Effector CD4-positive, alpha-beta T cell (primary cell): Measurements from ENCODE around the gene ZNF628.
"Not testable (repeated sequence)": the region's sequence is repeated elsewhere in the genome, so short reads cannot be mapped to it uniquely, and the experiment has no call there.

ENCODE experiments used
- DNase-seq: peaks from one replicate; pipeline ENCODE4 v3.0.0-alpha.2; 2020
- total RNA-seq: gene quantifications from one replicate; lab custom pipeline; 2026; lab: John Stamatoyannopoulos, UW

The ZNF628 gene
- 42.0 reads per million, percentile 64 among the genes with 10 or more reads in this experiment for total RNA-seq

- peak; percentile 97 for DNase-seq
These were observed at the start of gene ZNF628 for GRCh38 chr19:55476100-55476775. ZNF628 (plus strand) TSS chr19:55476617; CDS start chr19:55479911, 3,294 bp downstream.

DNA sequence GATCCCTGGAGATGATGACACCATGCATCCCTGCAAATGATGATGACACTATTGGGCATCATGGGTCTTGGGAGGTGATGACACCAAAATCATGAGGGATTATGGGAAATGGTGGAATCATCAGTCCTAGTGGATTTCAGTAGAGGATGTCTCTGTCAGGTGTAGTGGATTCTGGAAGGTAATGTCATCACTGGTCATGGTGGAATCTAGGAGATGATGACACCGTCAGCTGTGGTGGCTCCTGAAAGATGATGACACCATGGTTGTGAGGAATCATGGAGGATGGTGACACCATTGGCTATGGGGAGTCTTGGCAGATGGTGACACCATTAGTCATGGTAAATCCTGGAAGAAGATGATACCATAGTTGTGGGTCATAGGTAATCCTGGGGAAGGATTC, 45.2 kb upstream of the ZNF628 start:
- DNase-seq: no peak

GRCh38 chr19:55432241-55432959, 44.0 kb upstream of the ZNF628 start:
- DNase-seq: no peak

DNA sequence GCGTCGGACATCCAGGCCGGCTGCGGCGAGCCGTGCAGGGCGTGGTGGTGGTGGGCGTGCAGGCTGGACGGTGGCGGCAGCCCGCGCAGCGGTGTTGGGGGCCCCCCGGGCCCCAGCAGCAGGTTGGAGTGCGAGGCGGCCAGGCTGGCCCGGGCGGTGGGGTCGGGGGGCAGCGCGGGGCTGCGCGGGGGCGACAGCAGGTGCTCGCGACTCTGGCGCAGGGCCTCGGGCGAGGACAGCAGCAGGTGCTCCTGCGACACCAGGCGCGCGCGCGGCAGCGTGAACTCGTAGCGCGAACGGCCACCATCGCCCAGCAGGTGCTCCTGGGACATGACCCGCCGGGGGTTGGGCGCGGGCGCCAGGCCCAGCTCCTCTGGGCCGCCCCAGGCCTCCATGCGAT, 43.1 kb upstream of the ZNF628 start:
- DNase-seq: no peak

DNA sequence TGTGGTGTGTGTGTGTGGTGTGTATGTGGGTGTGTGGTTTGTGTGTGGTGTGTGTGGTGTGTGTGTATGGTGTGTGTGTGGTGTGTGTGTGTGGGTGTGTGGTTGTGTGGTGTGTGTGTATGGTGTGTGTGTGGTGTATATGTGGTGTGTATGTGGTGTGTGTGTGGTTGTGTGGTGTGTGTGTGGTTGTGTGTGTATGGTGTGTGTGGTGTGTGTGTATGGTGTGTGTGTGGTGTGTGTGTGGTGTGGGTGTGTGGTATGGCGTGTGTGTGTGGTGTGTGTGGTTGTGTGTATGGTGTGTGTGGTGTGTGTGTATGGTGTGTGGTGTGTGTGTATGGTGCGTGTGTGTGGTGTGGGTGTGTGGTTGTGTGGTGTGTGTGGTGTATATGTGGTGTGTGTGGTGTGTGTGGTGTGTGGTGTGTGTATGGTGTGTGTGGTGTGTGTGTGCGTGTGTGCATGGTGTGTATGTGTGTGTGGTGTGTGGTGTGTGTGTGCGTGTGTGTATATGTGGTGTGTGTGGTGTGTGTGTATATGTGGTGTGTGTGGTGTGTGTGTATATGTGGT, 42.0 kb upstream of the ZNF628 start:
- no peak for DNase-seq

GRCh38 chr19:55435020-55435419, 41.4 kb upstream of the ZNF628 start:
- DNase-seq: no peak

- DNase-seq: no peak
These were observed 39.6 kb upstream of the ZNF628 start for GRCh38 chr19:55436847-55437246.

DNA sequence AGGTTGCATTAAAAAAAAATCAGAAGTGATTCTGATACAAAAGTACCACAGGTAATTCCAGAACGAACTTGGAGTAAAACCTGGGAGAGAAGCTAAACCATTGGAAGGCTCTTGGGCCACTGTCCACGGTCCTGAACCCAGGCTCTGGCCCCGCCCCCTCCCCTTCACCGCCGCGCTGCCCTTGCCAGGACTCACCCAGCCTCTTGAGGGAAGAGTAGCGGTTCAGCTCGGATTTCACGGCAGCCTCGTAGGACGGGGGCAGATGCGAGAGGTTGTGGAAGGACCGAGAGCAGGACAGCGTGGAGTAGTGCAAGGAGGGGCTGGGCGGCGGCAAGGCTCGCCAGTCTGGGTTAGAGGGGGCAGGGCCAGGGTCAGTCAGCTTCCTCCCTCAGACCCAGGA, 39.0 kb upstream of the ZNF628 start:
- DNase-seq: no peak

DNA sequence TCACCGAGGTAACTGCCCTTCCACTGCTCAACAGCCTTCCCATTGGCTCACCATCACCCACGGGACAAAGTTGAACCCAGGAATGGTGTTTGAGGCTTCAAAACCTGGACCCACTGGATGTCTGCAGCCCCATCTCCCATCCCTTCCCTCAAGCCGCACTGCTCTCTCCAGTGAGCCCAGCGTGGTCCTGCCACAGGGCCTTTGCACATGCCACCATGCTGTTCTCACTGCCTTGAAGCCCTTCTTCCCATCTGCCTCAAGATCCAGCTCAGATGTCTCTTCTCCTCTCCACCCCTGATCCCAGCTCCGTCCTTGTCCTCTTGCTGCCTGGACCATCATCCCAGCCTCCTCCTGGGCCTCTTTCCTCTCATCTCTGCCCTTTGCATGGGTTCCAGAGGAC, 37.4 kb upstream of the ZNF628 start:
- DNase-seq: no peak

DNA sequence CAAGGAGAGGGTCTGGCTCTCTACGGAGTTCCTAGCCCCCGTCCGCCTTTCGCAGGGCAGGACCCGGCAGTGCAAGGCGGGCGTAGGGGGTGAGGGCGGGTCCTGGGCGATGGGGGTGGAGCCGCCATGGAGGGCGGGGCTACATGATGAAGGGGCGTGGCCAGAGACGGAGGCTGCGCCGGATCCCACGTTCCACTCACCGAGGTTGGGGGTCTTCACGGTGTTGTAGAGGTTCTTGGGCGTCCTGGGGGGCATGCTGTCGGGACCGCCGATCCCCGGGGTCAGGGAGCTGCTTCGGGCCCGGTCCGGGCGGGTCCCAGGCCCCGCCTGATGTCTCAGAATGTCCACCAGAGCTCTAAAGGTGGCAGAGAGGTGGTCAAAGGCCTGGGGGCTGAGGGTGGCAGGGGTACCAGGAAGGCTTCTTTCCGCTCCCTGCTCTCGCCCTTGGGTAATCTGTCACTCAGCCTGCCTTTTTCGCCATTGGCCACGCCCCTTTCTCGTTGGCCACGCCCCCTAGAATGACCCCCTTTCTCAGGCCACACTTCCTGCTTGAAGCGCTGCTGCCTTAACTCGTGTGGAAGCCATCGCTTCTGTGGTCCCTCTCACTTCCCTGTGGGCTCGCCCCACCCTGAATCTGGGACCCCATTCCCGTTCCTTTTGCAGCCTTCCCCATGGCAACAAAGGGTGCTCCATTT, 35.9 kb upstream of the ZNF628 start:
- no peak for DNase-seq

DNA sequence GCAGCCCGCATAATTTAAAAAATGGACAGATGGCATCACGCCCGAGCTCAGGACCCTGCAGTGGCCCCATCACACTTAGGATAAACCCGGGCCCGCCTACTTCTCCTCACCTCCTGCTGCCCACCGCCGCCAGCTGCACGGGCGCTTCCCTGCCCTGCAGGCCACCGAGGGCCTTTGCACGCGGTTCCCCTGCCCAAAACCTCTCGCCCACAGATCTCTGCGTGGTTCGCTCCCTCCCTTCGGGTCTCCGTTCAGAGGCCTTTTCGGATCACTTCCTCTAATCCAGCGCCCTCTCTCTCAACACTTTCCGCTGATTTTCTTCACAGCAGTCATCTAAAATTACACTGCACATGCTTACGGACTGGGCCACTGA, 35.1 kb upstream of the ZNF628 start:
- DNase-seq: no peak

GRCh38 chr19:55441692-55442321, 34.6 kb upstream of the ZNF628 start:
- DNase-seq: no peak

GRCh38 chr19:55442372-55442961, 34.0 kb upstream of the ZNF628 start:
- no peak for DNase-seq

DNA sequence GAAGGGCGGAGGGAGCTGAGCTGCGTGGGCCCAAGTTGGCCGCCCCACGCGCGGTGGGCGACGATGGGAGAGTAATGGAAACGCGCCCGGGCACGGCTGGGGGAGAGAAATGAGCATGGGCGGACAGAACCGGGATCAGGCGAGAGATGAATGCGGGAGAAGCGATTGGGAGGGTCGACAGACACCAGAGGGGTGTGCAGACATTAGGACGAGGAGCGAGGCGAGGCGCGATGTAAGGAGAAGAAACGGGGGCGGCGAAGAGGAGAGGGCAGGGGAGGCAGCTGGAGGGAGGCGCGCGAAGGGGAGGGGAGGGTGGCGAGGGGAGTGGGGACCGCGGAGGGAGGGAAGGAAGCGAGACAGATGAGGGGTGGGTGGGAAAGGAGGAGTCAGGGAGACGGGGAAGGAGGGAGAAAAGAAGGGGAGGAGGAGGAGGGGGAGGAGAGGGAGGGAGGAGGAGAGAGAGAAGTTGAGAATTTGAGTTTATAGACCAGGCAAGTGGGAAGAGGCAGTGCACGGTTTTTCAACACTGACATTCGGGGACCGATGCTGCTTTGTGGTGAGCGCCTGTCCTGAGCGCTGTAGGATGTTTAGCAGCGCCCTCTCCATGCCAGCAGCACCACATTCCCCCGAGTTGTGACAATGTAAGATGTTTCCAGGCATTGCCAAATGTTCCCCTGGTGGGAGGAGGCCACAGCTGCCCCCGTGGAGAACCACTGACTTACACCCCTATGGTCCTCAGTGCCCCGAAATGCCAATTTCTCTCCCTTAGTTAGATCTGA, 33.2 kb upstream of the ZNF628 start, which contains the start of gene SHISA7:
SHISA7 (minus strand) TSS at position 256 of the 779 bp plus-strand sequence. CDS start 437 bp downstream, outside the sequence.
- DNase-seq: no peak

DNA sequence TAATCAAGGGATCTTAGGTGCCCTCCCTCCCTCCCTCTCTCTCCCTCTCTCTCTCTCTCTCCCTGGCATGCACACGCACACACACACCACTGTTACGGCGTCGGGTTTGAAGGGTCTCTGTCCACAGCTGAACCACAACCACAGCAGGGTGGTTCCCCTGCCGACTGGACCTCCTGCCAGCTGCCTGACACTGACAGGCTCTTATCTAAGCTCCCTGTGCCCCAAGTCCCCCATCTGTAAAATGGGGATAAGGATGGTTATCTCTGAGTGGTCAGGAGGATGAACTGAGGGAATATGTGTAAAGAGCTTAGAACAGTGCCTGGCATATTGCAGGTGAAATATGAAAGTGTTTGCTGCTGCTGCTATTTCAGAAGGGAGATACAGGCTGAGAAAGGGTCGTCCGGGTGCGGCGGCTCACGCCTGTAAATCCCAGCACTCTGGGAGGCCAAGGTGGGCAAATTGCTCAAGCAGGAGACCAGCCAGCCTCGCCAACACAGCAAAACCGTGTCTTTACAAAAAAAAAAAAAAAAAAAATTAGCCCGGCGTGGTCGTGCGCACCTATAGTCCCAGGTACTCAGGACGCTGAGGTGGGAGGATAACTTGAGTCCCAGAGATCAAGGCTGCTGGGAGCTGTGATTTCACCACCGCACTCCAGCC, 32.5 kb upstream of the ZNF628 start:
- DNase-seq: no peak

- no peak for DNase-seq
These were observed 31.8 kb upstream of the ZNF628 start for GRCh38 chr19:55444646-55445045.

DNA sequence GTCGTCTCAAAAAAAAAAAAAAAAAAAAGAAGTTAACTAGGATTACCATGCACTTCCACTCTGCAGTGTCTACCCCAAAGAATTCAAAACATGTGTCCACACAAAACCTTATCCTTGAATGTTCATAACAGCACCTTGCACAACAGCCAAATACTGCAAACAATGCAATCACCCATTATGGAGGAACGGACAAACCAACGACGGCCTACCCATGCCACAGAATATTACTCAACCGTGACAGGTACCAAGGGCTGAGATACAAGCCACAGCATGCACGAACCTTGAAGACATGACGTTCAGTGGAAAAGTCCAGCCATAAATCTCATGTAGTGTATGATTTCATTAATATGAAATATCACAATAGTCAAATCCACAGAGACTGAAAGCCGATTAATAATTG, 30.4 kb upstream of the ZNF628 start:
- no peak for DNase-seq

GRCh38 chr19:55447421-55448174, 28.8 kb upstream of the ZNF628 start:
- DNase-seq: no peak

DNA sequence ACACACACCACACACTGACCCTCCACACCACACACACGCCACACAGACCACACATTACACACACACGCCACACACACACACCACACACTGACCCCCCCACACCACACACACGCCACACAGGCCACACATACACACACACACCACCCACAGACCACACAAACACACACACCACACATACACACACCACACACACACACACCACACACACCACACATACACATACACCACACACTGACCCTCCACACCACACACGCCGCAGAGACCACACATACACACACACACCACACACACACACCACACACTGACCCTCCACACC, 28.3 kb upstream of the ZNF628 start:
- not testable (repeated sequence) for DNase-seq

- no peak for DNase-seq
These were observed 26.9 kb upstream of the ZNF628 start for GRCh38 chr19:55449469-55449868.
